Measurements from ENCODE around the gene ZNF460.

DNA sequence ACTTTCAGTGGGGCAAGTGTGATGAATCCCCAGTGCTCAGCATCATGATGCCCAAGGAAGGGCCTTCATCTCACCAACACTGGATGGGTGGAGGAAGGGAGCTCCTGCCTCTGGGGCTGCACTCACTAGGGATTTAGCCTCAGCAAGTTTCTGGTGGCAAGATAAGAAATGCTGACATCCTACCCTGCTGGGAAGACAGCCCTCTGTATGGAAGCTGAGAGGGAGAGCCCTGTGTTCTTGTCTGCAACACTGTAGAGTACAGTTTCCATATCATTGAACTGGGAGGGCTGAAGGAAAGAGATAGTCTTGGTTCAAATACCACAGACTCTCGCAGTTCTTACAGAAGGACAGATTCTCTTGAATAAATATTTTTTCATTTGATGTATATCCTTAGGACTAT lies 7.3 kb upstream of the ZNF460 start:
- TF ChIP-seq EZH2 (IDR thresholded peaks at IDR 0.05; ENCODE audit: low read length, missing control alignments): no peak
- TF ChIP-seq, protein P1, sequence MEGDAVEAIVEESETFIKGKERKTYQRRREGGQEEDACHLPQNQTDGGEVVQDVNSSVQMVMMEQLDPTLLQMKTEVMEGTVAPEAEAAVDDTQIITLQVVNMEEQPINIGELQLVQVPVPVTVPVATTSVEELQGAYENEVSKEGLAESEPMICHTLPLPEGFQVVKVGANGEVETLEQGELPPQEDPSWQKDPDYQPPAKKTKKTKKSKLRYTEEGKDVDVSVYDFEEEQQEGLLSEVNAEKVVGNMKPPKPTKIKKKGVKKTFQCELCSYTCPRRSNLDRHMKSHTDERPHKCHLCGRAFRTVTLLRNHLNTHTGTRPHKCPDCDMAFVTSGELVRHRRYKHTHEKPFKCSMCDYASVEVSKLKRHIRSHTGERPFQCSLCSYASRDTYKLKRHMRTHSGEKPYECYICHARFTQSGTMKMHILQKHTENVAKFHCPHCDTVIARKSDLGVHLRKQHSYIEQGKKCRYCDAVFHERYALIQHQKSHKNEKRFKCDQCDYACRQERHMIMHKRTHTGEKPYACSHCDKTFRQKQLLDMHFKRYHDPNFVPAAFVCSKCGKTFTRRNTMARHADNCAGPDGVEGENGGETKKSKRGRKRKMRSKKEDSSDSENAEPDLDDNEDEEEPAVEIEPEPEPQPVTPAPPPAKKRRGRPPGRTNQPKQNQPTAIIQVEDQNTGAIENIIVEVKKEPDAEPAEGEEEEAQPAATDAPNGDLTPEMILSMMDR (conservative IDR thresholded peaks at IDR 0.05 in 1 of 2, IDR thresholded peaks at IDR 0.05 in 1 of 2; ENCODE audit: low read depth in 1 of 2, low read length in 2 of 2): no peak

All from fibroblast of lung (primary cell).